ENCODE measurements around the gene BCAS3.
A peak's percentile ranks its signal among the peaks of the same experiment; 100 is the strongest.
"Not testable (repeated sequence)": the region's sequence is repeated elsewhere in the genome, so short reads cannot be mapped to it uniquely, and the experiment has no call there.

BCAS3 gene

GRCh38 chr17:60888812-60889709 is 211.4 kb downstream of the BCAS3 start:
- no peak for DNase-seq

GRCh38 chr17:60891149-60891548 is 213.5 kb downstream of the BCAS3 start:
- no peak for DNase-seq

DNA sequence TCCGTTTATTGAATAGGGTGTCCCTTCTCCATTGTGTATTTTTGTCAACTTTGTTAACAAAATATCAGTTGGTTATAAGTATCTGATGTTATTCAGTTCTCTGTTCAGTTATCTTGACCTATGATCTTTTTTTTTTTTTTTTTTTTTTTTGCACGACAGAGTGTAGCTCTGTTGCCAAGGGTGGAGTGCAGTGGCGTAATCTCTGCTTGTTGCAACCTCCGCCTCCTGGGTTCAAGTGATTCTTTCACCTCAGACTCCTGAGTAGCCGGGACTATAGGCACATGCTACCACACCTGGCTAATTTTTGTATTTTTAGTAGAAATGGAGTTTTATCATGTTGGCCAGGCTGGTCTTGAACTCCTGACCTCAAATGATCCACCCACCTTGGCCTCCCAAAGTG is 215.8 kb downstream of the BCAS3 start:
- no peak for DNase-seq

DNA sequence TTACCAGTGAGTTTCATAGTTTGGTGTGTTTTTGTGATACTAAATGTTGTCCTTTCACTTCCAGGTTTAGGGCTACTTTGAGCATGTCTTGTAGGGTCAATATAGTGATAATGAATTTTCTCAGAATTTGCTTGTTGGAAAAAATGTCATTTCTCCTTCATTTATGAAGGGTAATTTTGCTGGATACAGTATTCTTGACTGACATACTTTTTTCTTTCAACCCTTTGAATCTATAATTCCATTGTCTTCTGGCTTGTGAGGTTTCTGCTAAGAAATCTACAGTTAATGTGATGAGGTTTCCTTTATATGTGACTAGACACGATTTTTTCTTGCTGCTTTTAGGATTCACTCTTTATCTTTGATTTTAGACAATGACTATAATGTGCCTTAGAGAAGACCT is 219.3 kb downstream of the BCAS3 start:
- DNase-seq: no peak

GRCh38 chr17:60899115-60899514 is 221.5 kb downstream of the BCAS3 start:
- DNase-seq: no peak

DNA sequence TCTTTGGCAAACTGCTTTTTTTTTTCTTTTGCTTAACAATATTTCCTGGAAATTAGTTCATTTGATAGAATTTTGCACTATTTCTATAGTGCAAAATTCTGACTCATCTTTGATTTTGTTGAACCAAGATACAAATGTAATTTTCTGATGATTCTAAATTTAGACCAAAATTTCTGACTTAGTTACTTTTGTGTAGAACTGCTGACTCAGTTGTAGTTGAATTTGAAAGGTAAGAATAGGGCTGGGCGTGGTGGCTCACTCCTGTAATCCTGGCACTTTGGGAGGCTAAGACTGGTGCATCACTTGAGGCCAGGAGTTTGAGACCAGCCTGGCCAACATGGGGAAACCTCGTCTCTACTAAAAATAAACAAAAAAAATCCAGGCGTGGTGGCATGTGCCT is 223.0 kb downstream of the BCAS3 start:
- DNase-seq: no peak

- no peak for DNase-seq
Observed at GRCh38 chr17:60901242-60901641, 223.6 kb downstream of the BCAS3 start.

DNA sequence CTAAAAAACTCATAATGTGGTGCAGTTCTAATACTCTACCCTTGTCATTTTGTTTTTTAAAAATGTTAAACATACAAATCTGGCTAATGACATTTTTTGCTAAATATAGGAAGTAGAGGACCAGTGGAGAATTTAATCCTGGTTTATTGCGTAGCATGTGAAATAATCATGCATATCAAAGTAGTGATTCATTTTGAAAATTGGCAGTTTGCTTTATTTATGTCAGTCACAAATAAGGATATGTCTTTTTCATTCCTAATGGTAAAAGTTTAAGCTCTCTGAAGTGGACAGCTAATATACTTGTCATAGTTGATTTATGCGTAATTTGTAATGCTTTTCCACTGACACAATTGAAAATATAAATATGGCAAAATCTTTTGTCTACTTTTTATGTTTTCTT is 224.2 kb downstream of the BCAS3 start:
- no peak for DNase-seq

GRCh38 chr17:60902399-60902798 is 224.7 kb downstream of the BCAS3 start:
- DNase-seq: no peak

DNA sequence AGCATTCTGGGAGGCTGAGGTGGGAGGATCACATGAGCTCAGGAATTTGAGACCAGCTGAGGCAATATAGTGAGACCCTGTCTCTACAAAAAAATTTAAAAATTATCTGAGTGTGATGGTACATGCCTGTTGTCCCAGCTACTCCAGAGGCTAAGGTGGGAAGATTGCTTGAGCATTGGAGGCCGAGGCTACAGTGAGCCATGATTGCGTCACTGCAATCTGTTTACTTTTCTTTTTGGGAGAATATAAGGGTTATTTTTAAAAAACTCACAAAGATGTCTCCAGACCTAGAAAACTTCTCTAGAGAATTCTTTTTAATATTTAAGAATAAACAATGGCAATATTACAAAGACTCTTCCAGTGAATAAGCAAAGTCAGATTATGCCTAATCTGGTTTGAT is 226.9 kb downstream of the BCAS3 start:
- no peak for DNase-seq

- no peak for DNase-seq
Observed at GRCh38 chr17:60905709-60906108, 228.1 kb downstream of the BCAS3 start.

DNA sequence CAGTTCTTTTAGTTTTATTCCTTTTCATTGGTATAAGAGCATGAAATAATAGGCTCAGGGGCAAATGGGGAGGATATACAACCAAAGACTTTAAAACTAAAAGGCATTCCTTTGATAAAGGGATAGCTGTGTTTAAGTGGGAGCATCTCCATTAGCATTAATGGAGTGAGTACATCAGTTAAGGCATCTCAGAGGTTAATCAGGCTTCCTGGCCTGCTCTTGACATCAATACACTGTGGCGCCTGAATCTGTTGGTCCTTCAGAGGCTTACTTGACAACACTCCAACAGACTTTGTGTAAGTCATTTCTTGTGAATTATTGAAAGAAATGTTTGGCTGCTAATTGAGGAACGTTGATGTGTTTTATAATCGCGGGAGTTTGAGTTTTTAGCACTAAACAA is 230.7 kb downstream of the BCAS3 start:
- DNase-seq: no peak

DNA sequence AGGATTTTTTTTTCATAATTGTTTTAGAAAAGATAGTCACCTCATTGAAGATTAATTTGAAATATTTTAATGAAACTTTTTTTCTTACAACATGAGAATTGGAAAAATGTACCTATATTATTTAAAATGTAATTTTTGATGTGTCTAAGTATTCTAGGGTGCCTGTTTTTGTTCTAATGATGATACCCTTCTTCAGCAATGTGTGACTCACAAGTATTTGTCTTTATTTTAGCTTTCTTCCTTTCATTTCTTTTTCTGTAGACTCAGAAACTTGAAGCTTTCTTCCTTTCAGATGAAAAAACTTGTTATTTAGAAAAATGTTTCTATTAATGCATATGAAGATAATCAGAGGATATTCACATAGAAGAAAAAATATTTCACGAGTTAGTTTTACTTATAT is 231.8 kb downstream of the BCAS3 start:
- DNase-seq: no peak

DNA sequence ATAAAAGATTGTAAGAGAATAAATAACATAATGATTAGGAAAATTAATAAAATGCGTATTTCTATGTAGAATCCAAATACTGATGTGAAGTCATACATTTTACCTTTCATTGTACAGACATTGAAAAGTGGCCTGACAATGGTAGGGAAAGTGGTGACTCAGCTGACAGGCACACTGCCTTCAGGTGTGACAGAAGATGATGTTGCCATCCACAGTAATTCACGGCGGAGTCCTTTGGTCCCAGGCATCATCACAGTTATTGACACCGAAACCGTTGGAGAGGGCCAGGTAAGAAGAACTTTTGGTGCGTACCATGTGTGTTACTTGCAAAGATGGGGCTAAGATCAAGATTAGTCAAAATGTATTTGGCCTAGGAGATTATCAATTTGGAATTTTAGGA is 232.8 kb downstream of the BCAS3 start:
- DNase-seq: no peak

DNA sequence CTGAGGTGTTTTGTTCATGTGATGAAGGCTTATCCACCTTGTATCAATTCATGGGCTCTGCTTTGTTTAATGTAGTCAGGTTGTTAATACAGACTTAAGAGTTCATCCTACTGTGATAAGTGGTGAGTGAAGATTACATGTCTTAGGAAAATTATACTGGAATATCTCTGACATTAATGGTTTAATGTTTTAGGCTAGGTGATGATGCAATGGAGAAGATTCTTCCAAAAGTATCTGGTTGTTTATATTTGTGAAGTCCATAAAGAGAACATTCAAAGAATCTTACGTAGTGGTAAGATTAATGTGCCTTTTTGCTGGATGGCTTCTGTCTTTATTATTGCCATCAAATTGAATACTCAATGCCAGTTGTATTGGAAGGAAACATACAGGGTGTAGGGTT is 236.4 kb downstream of the BCAS3 start:
- no peak for DNase-seq

DNA sequence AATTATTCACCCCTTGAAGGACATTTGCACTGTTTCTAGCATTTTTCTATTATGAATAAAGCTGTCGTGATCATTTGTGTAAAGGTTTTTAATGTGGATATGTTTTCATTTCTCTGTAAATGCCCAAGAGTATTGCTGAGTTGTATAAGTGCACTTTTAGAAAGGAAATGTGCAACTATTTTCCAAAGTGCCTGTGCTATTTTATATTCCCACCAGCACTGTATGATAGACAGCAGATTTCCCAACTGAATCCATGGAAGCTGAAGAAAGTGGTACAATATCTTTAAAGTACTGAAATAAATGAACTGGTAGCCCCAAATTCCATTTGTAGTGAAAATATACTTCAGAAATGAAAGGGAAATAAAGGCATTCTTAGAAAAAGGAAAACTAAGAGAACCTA is 238.4 kb downstream of the BCAS3 start:
- DNase-seq: no peak

DNA sequence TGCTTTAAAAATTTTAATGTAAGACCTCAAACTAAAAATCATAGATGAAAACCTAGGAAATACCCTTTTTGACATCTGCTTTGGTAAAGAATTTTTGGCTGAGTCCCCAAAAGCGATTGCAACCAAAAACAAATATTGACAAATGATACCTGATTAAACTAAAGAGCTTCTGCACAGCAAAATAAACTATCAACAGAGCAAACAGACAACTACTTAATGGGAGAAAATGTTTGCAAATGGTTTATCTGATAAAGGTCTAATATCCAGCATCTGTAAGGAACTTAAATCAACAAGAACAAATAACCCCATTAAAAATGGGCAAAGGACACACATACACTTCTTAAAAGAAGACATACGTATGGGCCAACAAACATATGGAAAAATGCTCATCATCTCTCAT is 242.5 kb downstream of the BCAS3 start:
- no peak for DNase-seq

DNA sequence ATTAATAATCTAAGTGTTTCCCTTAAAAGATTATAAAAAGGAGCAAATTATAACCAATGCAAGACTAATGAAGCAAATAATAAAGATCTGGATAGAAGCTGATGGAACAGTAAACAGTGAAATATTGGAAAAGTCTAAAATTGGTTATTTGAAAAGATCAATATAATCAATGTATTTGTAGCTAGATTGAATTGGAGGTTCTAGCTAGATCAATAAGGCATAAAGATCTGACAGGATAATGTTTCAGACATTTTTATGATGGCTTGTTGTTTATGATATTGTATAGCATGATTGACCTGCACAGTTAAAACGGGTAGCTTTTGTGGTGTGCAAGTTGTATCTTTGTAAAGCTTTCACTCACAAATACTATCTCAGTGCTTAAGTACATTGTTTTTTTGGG is 245.3 kb downstream of the BCAS3 start:
- DNase-seq: no peak

DNA sequence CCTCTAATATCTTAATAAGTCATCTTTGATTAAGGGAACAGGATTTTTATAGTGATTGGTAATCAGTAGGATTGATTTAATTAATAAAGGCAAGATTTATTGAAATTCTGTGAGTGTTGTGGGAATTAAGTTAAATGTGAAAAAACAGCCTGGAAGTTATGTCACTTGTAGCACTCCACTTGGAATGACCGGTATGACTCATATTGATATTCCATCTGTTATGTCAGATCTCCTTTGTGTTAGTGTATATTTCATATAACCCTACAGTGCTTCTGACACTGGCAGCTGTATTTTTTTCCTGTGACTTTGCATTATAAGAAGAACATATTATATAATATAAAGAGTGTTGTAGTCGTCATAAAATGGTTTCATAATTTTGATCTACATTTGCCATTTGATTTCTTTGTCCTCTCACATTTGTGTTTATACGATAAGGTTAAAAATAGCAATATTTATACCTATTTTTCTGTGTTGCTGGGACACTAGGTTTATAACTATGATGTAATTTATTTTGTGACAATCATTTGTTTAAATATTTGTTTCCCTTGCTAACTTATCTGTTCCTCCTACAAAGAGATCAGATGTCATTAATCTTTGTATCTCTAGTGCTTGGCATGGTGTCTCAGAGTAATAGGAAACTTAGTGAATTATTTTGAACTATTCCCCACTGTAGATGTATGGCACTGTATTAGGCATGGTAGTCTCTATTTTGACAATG is 249.0 kb downstream of the BCAS3 start:
- DNase-seq: peak; percentile 18

- DNase-seq: no peak
Observed at GRCh38 chr17:60933739-60934138, 256.1 kb downstream of the BCAS3 start.

GRCh38 chr17:60934723-60935122 is 257.1 kb downstream of the BCAS3 start:
- no peak for DNase-seq

GRCh38 chr17:60935991-60936390 is 258.3 kb downstream of the BCAS3 start:
- not testable (repeated sequence) for DNase-seq

DNA sequence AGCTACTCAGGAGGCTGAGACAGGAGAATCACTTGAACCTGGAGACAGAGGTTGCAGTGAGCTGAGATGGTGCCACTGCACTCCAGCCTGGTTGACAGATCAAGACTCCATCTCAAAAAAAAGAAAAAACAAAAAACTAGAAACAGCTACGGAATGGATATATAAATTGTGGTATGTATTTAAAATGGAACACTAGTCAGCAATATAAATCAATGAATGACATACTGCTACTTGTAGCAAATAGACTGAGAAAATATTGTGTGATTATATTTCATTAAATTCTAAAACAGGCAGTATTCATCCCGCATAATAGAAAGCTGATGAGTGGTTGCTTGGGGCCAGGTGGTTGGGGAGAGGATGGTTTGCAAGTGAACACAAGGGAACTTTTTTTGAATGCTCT is 261.7 kb downstream of the BCAS3 start:
- DNase-seq: no peak

DNA sequence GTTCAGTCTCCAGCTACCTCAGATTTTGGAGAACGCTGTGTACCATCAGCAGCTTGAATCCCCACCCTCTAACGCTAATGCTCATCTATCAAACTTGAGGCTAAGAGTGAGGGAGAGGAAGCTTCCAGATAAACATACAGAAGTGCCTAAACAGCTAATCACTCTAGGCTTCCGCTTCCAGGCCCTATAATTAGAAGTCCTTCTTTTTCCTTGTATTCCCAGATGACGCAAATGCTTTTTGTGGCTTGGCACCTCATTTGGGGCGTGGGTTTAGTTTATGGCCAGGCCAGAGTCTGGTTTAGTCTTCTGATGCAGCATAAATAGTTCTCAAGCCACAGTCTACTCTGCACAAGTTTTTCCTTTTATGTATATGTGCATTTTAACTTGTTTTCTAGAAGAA is 263.4 kb downstream of the BCAS3 start:
- DNase-seq: no peak

DNA sequence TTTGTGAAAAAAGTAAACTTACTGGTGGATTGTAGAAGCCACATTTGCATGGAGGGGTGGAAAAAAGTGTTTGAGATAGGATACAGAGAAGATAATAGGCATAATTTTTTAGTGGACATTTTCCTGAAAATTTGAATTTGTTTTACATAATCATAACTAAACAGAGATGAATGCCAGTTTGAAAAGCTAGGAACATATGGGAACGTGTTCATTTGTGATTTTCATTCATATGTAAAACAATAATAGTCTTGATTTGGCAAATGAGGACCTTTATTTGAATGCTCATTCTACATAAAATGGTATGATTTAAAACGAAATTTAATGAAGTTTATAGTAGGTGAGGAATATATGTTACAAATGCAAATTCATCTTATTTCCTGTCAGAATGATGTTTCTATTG is 263.9 kb downstream of the BCAS3 start:
- DNase-seq: no peak
